T-helper 9 cell (primary cell): Measurements from ENCODE around the gene GNA12.

Source experiments
- DNase-seq: peaks from one replicate; pipeline ENCODE4 v3.0.0-alpha.2; 2020

Gene GNA12

DNA sequence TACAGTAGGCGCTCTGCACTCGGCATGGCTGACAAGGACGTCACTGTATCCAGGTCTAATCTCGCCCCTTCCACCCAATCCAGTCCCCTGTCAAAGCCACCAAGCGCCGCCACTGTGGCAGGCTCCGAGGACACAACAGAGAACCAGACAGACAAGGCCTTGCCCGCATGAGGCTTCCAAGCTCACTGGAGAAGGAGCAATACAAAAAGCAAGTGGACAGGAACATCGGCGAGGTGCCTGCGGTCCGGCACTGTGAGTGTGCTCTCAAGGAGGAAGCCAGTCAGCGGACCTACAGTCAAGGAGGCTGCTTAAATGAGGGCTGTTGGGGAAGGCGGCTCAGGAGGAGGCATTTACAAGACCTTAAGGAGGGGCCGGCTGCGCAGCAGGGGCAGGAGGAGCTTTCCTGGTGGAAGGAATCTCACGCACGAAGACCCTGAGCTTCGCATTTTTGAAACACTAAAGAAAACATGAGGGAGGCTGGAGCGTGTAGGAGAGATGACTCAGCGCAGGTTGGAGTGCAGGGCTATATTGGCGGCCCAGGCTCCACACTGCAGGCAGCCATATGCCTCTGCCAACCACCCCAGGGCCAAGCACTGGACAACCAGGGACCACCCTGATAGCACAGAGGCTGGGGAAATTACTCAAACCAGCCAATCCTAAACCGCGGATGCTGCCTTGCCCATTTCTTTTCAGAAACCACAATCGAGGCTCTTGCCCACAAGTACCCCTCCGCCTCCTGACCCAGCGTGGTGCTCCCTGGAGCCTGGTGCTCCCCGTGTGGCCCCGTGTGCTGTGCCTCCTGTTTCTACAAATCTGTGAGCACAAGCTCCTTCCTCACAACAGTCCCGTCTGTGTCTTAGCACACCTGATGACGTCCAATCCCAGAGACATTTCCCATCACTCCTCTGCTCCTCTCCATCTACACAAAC lies 28.9 kb downstream of the GNA12 start:
- no peak for DNase-seq

DNA sequence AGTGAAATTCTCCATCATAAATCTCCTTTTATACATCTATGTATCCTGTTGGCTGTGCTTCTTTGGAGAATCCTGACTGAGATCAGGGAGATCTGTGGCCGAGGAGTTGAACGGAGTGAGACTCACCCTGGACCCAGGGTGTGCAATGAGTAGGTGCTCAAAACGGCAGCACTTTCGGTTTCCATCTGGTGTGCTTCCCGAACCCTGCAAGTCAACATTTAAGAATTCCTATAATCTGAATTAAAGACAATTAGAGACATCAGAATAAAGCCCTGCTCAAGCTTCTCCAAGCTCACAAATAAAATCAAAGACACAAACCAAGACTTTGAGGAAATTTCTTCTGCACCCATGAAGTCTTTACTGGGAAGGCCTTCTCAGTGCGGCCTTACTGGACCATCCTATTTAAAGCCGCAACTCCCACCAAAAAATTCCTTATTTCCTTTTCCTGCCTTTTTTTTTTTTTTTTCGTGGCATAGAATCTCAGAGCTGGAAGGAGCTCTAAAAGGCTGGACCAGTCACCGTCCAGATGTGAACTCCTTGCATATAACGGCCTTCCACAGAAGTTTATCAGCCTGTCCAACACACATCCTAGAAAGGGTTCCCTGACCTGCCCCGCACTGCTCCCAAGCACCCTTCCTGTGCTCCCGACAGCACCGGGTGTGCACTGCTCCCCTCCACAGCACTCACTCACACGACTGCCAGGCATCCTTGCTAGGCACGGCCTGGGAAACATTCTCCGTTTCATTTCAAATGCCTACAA lies 29.7 kb downstream of the GNA12 start:
- DNase-seq = no peak

DNA sequence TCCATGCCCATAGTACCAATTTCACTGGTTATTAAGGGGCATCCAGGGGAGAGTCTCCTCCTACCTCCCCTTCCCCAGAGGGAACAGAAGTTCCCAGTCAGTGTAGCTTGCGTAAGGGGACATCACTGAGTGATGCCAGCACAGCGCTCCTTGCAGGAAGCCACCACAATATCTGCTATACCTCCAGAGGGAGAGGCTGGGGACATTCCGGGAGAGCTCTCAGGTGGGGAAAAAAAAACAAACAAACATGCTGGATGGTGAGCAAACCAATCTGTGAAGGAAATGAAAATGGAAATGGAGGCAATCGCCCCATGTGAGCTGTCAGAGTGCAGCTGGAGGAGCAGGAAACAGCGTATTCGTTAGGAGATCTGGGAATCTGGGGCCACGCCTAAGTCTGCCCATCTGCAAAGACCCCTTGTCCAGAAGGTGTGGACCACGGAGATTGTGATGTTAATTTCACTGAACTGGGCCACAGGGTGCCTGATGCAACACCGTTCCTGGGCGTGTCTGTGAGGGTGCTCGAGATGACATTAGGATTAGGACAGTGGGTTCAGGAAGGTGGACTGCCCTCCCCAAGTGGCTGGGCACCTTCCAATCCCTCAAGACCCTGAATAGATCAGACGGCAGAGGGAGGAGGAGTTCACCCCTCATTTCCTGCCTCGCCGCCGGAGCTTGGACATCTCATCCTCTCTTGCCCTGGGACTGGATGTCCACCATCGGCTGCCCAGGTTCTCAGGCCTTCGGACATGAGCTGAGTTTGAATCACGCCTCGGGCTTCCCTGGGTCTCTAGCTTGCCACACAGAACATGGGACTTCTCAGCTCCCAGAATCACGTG lies 30.5 kb downstream of the GNA12 start:
- no peak for DNase-seq

DNA sequence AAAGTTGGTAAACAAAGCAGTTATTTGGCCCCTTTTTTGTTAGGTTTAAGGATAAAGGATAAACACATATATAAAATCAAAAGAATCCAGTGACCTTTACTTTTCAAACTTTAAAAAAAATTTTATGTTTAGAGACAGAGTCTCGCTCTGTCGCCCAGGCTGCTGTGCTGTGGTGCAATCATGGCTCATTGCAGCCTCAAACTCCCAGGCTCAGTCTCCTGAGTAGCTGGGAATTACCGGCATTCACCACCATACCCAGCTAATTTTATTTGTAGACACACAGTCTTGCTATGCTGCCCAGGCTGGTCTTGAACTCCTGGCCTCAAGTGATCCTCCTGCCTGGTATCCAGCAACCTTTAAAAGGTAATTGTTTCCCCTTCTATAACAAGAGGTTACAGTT lies 31.3 kb downstream of the GNA12 start:
- DNase-seq = no peak

DNA sequence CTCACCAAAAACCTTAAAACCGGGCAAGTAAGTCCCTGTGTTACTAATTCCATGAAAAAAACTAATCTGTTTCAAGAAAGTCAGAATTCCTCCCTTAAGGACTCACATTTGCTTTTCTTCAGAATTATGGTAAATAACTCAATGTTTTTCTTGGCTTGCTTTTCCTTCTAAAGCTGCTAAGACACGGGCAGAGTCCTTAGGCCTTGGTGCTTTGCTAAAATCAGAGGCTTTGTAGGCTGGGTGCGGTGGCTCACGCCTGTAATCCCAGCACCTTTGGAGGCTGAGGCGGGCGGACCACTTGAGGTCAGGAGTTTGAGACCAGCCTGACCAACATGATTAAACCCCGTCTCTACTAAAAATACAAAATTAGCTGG lies 32.0 kb downstream of the GNA12 start:
- no peak for DNase-seq

DNA sequence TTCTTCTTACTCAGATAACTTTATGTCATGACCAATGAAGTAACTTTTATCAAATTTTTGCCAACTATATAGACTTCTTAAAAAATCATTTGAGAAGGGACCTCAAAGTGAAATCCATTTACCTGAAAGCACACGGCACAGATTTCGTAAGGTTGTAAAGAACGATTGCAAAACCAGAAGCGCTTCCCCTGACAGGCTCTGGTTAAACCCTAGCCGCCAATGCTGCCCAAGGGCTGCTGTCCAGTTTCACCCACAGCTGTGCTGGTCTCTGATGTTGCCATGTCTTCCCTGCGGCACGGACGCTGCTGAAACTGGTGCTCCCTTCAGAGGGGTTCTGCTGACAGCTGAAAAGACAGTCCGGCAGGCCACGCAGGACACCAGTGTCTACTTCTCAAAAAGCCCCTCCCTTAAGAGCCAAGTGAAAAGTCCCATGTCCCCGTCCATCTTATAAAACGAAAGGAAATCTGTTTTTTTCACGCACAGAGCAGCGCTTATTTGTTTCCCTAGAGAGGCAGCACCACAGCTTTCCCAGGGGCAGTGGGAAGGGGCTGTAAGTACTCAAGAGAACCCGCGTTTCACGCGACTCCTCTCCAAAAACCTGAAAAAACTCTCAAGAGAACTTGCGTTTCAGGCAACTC lies 32.5 kb downstream of the GNA12 start:
- DNase-seq = no peak

DNA sequence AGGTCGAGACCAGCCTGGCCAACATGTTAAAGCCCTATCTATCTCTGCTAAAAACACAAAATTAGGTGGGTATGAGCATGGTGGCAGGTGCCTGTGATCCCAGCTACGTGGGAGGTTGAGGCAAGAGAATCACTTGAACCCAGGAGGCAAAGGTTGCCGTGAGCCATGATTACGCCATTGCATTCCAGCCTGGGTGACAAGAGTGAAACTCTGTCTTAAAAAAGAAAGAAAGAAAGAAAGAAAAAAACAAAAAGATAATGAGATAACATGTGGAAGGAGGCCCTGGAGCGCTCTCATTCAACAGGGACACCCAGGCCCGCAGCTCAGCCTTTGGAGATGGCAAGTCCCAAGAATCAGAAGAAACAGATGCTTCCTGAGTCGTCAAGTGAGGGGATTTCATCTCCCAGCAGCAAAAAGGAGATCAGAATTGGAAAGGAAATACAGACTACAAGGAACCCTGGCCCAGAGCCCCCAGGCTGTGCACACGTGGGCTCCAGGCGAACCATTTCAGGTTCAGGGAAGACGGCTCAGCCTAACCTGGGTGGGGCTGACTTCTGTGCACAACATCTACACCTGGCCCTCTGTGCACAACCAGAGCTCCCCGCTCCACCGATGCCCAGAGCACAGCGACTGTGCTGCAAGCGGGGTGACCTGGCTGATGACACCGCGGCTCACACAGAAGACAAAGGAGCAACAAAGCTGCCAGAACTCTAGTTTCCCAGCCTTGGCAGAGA lies 33.3 kb downstream of the GNA12 start:
- DNase-seq = no peak

DNA sequence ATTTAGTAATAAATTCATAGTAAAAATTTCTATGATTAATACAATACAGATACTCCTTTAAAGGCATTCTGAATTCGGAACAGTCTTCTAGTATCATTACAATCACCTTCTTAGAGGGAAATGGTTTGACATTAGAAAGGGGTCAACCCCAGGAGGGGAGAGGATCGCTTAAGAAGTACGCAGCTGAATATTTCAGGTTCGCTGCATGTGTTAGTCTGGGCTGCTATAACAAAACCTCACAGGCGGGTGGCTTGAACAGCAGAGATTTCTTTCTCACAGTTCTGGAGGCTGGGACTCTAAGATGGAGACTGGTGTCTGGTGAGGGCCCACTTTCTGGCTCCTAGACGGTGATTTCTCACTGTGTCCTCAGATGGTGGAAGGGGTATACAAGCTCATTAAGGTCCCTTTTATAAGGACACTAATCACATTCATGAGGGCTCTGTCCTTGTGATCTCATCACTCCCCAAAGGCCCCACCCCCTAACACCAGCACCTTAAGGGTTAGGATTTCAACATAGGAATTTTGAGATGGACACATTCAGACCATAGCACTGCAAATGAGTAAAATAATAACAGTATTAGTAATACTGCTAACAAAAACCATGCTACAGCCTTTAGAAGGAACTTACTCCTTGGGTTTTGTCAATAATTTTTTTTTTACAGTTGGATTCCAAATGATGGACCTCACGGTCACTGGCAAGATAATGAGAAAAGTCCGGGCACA lies 34.0 kb downstream of the GNA12 start:
- no peak for DNase-seq

DNA sequence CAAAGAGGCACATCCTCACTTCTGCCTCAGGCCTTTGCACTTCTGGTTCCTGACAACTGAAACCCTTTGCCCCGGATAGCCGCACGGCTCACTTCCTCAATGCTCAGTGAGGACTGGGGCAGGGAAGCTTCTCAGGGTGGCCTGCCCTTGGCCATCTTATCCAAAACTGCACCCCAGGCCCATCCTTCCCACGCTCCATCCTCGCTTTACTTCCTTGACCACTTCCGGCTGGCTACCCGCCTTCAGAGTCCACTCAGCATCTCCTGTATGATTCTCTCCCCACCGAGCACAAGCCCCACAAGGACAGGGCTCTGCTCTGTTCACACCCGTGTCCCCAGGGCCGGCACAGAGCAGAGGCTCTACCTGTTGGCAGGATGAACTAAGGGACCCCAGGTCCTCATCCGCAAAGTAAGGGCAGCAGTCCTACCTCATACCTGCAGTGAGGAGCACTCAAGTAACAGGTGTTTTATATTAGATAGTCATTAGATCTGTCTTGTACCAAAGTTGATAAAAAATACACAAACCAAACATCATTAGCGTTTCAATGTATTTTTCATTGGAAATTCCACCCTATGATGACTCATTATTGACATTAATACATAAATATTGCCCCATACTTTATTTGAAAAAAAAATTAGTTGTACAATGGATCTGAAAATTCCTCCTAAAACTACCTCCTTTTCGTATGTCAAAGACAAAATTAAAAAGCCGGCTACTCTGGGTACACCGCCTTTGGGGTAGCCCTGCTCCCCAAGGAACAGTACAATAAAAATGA lies 35.0 kb downstream of the GNA12 start:
- DNase-seq = no peak

DNA sequence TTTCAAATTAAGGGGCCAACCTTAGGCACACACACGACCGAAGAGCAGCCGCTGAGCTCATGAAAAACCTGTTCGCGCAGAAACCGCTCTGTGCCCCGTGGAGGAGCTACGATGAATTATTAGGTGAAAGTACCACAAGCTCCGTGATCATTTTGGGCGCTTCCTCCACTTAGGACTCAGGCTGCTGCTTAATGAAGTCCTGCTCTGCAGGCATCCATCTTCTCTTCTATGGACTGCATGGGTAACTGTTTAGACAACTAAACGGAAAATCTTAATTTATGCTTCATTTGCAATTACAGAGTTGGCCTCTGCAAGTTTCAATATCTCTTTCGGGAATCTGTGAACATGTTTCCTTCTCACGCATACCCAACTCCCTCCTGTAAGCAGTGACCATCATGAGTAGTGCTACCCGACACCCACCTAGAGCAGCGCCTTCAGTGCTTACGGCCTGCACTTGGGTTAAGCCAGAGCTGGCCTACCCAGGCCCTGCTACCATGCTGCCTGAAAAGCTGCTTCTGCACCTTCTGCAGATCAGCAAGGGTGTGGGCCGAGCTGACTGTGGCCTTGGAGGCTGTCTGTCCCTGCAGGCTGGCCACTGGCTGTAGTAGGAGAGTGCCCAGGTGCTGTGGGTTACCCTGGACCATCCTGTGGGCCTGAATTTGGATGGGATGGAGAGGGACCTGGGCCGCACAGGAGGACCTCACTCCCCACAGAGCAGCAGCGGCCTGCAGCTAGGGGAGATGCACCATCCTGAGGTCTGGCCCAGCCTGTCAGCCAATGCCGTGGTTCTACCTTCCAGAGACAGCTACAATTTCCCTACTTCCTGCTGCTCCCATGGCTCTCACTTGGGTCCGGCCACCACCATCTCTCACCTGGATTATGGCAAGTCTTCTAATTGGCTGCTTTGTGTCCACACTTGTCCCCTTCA lies 36.0 kb downstream of the GNA12 start:
- DNase-seq = no peak

DNA sequence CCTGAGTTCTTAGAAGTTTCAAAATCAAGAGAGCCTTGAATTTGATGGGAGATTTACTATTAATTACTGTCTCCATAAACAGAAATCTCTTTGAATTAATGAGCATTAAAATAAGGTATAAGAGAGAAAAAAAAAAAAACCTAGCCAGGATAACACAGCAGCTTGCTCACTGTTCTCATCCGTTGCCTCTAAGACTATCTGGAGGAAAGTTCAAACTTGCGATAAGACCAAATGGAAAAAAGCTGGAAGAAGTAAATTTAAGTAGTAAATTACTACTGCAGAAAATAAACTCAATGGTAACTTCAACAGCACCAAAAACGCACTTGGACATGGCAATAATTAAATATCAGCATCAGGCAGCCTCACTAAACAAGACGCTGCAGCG lies 36.7 kb downstream of the GNA12 start:
- DNase-seq = no peak

DNA sequence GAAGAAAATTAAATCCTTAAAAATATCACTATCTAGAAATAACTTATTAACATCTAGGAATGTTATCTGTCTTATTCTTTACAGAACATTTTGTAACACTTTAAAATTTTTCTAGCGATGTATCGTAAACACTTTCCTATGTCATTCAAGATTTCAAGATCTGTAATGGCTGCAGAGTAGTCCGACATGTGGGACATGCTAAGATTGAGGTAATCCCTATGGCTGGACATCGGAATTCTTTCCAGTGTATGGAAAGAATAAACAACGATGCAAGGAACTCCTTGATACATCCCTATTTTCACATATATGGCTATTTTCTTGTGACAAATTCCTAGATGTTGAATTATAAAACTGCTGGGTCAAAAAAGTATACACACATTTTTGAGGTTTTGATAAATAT lies 37.5 kb downstream of the GNA12 start:
- no peak for DNase-seq

DNA sequence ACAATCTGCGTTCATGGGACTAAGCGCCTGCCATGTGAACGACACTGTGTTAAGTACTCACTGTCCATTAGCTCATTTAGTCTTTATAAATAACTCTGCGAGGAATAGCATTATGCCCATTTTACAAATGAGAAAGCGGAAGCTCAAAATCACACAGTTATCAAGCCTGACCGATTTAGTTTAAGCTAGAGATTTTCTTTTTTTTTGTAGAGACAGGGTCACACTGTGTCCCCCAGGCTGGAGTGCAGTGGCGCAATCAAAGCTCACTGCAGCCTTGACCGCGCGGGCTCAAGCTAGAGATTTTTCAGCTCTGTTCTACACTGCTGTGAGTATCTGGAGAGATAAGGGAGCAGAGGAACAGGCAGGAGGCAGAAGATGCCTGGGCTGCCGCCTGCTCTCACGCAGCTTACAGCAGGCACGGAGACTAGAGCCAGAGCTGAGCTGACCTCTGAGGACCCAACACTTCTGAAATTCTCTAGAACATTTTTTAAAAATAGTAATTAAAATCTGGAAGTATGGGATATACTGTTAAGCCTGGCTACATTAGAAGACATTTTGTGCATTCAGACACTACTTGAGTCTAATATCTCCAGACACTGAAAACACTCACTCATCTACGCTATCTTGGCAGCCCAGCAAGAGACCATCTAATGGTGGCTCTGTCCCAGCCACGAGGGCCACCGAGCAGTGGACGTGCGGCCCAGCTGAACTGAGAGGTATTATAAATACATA lies 38.7 kb downstream of the GNA12 start:
- no peak for DNase-seq

DNA sequence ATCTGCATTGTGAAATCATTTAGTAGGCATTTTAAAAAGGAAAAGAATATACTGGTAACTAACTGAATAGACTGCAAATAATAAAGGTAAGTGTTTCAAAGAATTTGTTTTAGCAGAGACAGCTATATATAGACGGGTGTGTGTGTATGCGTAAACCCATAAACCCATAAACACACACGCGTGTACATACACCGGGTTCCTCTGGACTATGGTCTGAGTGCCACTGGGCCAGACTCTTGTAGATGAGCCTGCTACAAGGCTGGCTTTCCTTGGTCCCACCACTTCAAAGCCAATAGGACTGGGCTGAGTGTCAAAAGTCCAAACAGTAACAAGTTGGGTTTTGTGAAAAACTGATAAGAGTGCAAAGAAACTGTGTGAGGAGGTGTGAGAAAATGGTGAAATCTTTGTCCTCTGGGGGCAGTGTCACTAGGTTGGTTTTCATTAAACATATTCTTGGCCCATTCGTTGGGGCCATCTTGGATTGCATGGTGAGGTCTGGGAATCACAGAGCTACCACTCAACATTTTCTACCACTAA lies 39.8 kb downstream of the GNA12 start:
- DNase-seq = no peak

DNA sequence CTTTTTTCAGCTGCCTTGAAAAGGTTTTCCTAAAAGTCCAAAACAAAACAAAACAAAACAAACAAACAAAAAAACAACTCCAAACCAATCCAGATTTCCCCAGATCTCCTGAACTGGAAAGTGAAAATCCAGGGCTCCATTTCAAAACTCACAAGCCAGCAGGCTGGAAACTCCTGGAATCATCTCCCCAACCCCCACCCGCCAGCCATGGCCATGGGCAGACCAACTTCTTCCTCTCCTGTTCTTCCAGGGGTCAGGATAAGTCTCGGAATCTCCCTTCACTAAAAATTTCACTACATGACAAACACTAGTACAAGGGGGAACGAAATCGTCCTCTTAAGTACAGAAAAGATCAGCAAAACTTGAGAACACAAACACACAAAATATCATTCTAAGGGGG lies 40.4 kb downstream of the GNA12 start:
- no peak for DNase-seq

DNA sequence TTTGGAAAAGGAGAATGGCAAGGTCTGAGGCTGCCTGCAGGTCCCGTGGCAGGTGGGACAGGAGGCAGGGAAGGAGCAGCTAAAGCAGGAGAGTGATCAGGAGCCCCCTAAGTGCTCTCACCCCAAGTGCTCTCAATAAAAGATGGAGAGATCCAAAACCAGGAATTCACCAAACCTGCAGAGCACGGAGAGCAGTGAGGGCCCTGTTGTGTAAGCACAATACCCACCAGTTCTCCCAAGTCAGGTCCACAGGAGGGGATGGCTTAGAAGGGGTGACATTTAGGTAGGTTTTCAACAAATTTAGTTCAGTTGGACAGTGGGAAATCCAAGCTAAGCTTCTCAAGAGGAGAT lies 40.8 kb downstream of the GNA12 start:
- no peak for DNase-seq

DNA sequence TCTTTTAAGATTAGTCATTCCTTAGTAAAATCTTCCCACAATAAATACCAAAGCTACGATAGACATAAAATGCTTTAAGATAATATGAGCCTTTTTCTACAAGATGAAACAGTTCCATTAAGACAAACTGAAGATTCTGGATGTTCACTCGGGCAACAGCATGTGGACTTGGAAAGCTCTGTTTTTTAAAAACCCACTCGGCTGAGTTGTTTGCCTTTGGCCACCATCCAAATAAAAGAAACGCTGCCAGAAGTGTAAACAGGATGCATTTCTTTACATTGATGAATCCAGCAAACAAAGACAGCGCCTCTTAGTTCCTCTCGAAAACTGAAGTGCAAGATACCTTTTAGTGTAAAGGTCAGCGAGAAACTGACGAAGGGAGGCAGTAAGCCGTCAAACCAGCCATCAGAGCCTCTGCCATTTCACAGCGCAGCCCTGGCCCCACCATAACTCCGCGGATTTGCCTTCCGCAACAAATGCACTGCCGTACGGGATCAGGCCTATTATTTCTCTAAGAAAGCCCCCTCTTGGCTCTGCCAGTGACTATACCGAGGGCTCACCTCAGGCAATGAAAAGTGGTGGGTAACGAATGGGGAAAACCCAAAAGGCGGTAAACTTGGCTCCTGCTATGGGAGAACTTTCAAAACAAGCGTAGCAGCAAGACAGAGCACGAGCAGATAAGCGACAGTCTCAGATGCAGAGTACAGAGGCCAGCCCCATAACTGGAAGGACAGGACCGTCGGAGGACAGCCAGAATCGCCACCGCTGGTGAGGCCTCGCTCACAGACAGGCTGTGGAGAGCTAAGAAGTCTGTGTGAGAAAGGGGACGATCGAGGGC lies 41.4 kb downstream of the GNA12 start:
- no peak for DNase-seq

DNA sequence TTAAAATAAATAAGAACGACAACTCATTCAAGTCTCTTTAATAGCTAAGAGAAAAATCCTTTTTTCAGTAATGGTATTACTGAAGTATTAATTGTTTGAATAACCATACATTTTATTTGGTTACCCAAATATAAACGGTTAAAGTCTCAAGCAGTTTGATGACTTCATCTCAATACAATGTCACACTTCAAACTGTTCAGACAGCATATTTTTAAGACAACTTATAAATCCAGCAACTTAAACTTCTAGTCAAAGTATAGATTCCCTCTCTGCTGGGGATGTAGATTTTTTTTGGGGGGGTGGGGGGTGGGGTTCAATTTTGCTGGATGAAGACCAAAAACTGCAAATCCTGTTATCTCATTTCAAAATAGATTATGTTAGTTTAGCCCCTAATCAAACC lies 42.0 kb downstream of the GNA12 start:
- no peak for DNase-seq
